ENCODE measurements around the gene FRMPD4.

DNA sequence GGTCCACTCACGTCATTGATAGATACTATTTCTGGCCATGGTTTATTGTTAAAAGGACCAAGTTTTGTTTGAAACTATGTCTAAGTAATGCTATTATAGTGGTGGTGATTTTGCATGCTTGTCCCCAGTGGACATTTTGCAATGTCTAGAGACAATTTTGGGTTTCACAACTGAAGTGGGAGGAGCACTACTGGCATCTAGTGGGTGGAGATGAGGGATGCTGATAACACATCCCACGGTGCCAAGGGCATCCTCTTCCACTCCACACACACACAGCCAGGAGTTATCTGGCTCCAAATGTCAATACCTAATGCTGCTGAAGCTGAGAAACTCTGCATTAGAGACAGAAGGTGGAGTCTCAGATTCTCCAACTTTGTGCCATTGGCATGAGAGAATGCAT lies 131.2 kb downstream of the FRMPD4 start:
- no peak for TF ChIP-seq POLR2AphosphoS5 (IDR thresholded peaks at IDR 0.05; ENCODE audit: borderline replicate concordance, low read depth, low read length)
- TF ChIP-seq EZH2 (IDR thresholded peaks at IDR 0.05): no peak

All from SK-N-MC (cell line).